Naive thymus-derived CD8-positive, alpha-beta T cell (primary cell): Measurements from ENCODE around the gene FRY. TPM values are rescaled to one million over a fixed set of nuclear protein-coding genes. Genes with fewer than 3 reads are reported as not detected.
A peak's percentile ranks its signal among the peaks of the same experiment; 100 is the strongest.
"Not testable (repeated sequence)": the region's sequence is repeated elsewhere in the genome, so short reads cannot be mapped to it uniquely, and the experiment has no call there.

Experiments used
- ATAC-seq, 2 donors: fragments of 150-1000 bp; cut with Tn5 transposase in 1 of 2; sonication (Bioruptor Pico), chemical (Tn5 transposase) in 1 of 2; 1 replicate in 1 of 2; 2 replicates in 1 of 2; pipeline ENCODE4 v1.10.0; 2021; ENCODE audit warnings: mild to moderate bottlenecking in 2 of 2, moderate library complexity in 2 of 2
- POLR2A ChIA-PET: fragments of 350-600 bp; sonication (Branson Sonifier 250); formaldehyde crosslinking; loops from one replicate; lab custom pipeline; 2021; ENCODE audit warnings: antibody characterized with exemption; lab: Charles Lee
- DNase-seq, 10 donors: peaks; one replicate each; pipeline versions ENCODE4 v3.0.0 to v3.0.0-alpha.2; 2020 to 2022
- H3K27ac Mint-ChIP-seq, 10 donors: one replicate each; pipeline ENCODE4 v1.8.0; 2020 to 2022; ENCODE audit warnings: mild to moderate bottlenecking in 10 of 10, mixed read lengths in 10 of 10, moderate library complexity in 4 of 10, inconsistent platforms in 1 of 10
- H3K27me3 Mint-ChIP-seq, 5 donors: one replicate each; pipeline ENCODE4 v1.8.0; 2021 to 2022; ENCODE audit warnings: mixed read lengths in 5 of 5
- H3K36me3 Mint-ChIP-seq, 3 donors: one replicate each; pipeline ENCODE4 v1.8.0; 2020 to 2022; ENCODE audit warnings: mixed read lengths in 3 of 3, mild to moderate bottlenecking in 2 of 3, inconsistent platforms in 1 of 3
- H3K4me1 Mint-ChIP-seq, 4 donors: one replicate each; pipeline ENCODE4 v1.8.0; 2021 to 2022; ENCODE audit warnings: mixed read lengths in 4 of 4
- H3K4me3 Mint-ChIP-seq, 10 donors: one replicate each; pipeline ENCODE4 v1.8.0; 2020 to 2022; ENCODE audit warnings: mild to moderate bottlenecking in 10 of 10, mixed read lengths in 10 of 10, moderate library complexity in 6 of 10, inconsistent platforms in 1 of 10
- H3K9me3 Mint-ChIP-seq, 9 donors: one replicate each; pipeline ENCODE4 v1.8.0; 2020 to 2022; ENCODE audit warnings: mixed read lengths in 9 of 9, mild to moderate bottlenecking in 3 of 9, inconsistent platforms in 1 of 9, moderate library complexity in 1 of 9
- polyA plus RNA-seq, 3 donors: library from polyadenylated mRNA; unstranded; fragments of 300-500 nt; fragmentation: Illumina TruSeq; gene quantifications; one replicate each; pipeline ENCODE4 v1.2.3, GENCODE V29; 2021
- total RNA-seq, 8 experiments: library from RNA in 2 of 8; stranded (reverse) in 2 of 8; gene quantifications; one replicate each; pipeline ENCODE4 v1.2.3 and lab custom pipeline; 2021 to 2026

The FRY gene
- total and polyA plus RNA-seq, 5 experiments from 2014 or later: 0.08 to 1.4 (median 0.40) TPM

GRCh38 chr13:32045982-32046785 is 14.6 kb downstream of the FRY start:
- ATAC-seq (peak; percentile 22 to 39), DNase-seq (peak in 1 of 10 donors; percentile 17)
- peaks cover 0 to 13% (median 1%) of the 10 kb centered on the region in 5 donors for H3K27me3 Mint-ChIP-seq
- H3K4me3 Mint-ChIP-seq: peak overlapping the region in 2 of 10 donors; percentile 1 to 30
- POLR2A ChIA-PET: no interaction called here
- H3K27ac Mint-ChIP-seq: peak overlapping the region in 3 of 10 donors; percentile 6 to 17 (median 15)
- peaks cover 2 to 31% (median 16%) of the 10 kb centered on the region in 4 donors for H3K4me1 Mint-ChIP-seq
- H3K36me3 Mint-ChIP-seq: peaks cover 0 to 1% (median 0%) of the 10 kb centered on the region in 3 donors
- H3K9me3 Mint-ChIP-seq: peaks cover 0 to 9% (median 0%) of the 10 kb centered on the region in 9 donors

- Mint-ChIP-seq H3K4me3 (no peak overlapping the region), H3K27me3 (peaks cover 0 to 14% (median 1%) of the 10 kb centered on the region in 5 donors), H3K4me1 (peaks cover 2 to 29% (median 16%) of the 10 kb centered on the region in 4 donors), H3K27ac (no peak overlapping the region), H3K36me3 (peaks cover 0 to 1% (median 0%) of the 10 kb centered on the region in 3 donors), H3K9me3 (peaks cover 0 to 9% (median 0%) of the 10 kb centered on the region in 9 donors)
- ATAC-seq (no peak), DNase-seq (no peak)
- POLR2A ChIA-PET: no interaction called here
Measured at GRCh38 chr13:32047088-32047487, 15.5 kb downstream of the FRY start.

- peak overlapping the region in 1 of 10 donors; percentile 6 for H3K4me3 Mint-ChIP-seq
- ATAC-seq (no peak), DNase-seq (no peak)
- peaks cover 0 to 11% (median 1%) of the 10 kb centered on the region in 5 donors for H3K27me3 Mint-ChIP-seq
- peaks cover 0 to 1% (median 0%) of the 10 kb centered on the region in 3 donors for H3K36me3 Mint-ChIP-seq
- peak overlapping the region in 2 of 10 donors; percentile 3 to 23 for H3K27ac Mint-ChIP-seq
- peaks cover 0 to 5% (median 0%) of the 10 kb centered on the region in 9 donors for H3K9me3 Mint-ChIP-seq
- POLR2A ChIA-PET: no interaction called here
- peaks cover 2 to 26% (median 15%) of the 10 kb centered on the region in 4 donors for H3K4me1 Mint-ChIP-seq
Measured at GRCh38 chr13:32047793-32048192, 16.2 kb downstream of the FRY start.

GRCh38 chr13:32048816-32049215 is 17.2 kb downstream of the FRY start:
- POLR2A ChIA-PET: no interaction called here
- Mint-ChIP-seq H3K27ac (peak overlapping the region in 1 of 10 donors; percentile 4), H3K27me3 (peaks cover 0 to 10% (median 1%) of the 10 kb centered on the region in 5 donors), H3K9me3 (no peaks in the 10 kb centered on the region), H3K36me3 (peaks cover 0 to 1% (median 0%) of the 10 kb centered on the region in 3 donors), H3K4me3 (no peak overlapping the region), H3K4me1 (peaks cover 2 to 24% (median 13%) of the 10 kb centered on the region in 4 donors)
- ATAC-seq (no peak), DNase-seq (no peak)

GRCh38 chr13:32051156-32051555 is 19.6 kb downstream of the FRY start:
- Mint-ChIP-seq H3K27ac (no peak overlapping the region), H3K4me3 (no peak overlapping the region), H3K9me3 (no peaks in the 10 kb centered on the region), H3K4me1 (peaks cover 2 to 22% (median 11%) of the 10 kb centered on the region in 4 donors), H3K27me3 (peaks cover 0 to 6% (median 1%) of the 10 kb centered on the region in 5 donors), H3K36me3 (peaks cover 0 to 1% (median 0%) of the 10 kb centered on the region in 3 donors)
- DNase-seq: no peak
- no peak for ATAC-seq
- POLR2A ChIA-PET: no interaction called here

GRCh38 chr13:32056316-32056715 is 24.7 kb downstream of the FRY start:
- no peak overlapping the region for H3K27ac Mint-ChIP-seq
- POLR2A ChIA-PET: no interaction called here
- no peaks in the 10 kb centered on the region for H3K27me3 Mint-ChIP-seq
- no peaks in the 10 kb centered on the region for H3K36me3 Mint-ChIP-seq
- no peak overlapping the region for H3K4me3 Mint-ChIP-seq
- H3K9me3 Mint-ChIP-seq: no peaks in the 10 kb centered on the region
- ATAC-seq: no peak
- peaks cover 0 to 2% (median 0%) of the 10 kb centered on the region in 4 donors for H3K4me1 Mint-ChIP-seq
- no peak for DNase-seq

- H3K27me3 Mint-ChIP-seq, H3K9me3 Mint-ChIP-seq, ATAC-seq, H3K36me3 Mint-ChIP-seq, H3K27ac Mint-ChIP-seq, POLR2A ChIA-PET, H3K4me1 Mint-ChIP-seq, DNase-seq, H3K4me3 Mint-ChIP-seq: not testable (repeated sequence)
Measured at GRCh38 chr13:32057325-32057724, 25.8 kb downstream of the FRY start.

GRCh38 chr13:32059511-32059984 is 28.0 kb downstream of the FRY start:
- POLR2A ChIA-PET: no interaction called here
- no peaks in the 10 kb centered on the region for H3K9me3 Mint-ChIP-seq
- H3K4me3 Mint-ChIP-seq: no peak overlapping the region
- ATAC-seq: no peak
- H3K36me3 Mint-ChIP-seq: no peaks in the 10 kb centered on the region
- no peaks in the 10 kb centered on the region for H3K4me1 Mint-ChIP-seq
- H3K27me3 Mint-ChIP-seq: peaks cover 0 to 13% (median 0%) of the 10 kb centered on the region in 5 donors
- H3K27ac Mint-ChIP-seq: no peak overlapping the region
- no peak for DNase-seq

GRCh38 chr13:32060401-32060878 is 28.9 kb downstream of the FRY start:
- H3K36me3 Mint-ChIP-seq: no peaks in the 10 kb centered on the region
- H3K9me3 Mint-ChIP-seq: no peaks in the 10 kb centered on the region
- H3K27ac Mint-ChIP-seq: no peak overlapping the region

GRCh38 chr13:32063619-32064233 is 32.2 kb downstream of the FRY start:
- POLR2A ChIA-PET: no interaction called here
- H3K27me3 Mint-ChIP-seq: peaks cover 0 to 13% (median 0%) of the 10 kb centered on the region in 5 donors
- H3K4me1 Mint-ChIP-seq: no peaks in the 10 kb centered on the region
- DNase-seq (no peak), ATAC-seq (no peak)
- H3K27ac Mint-ChIP-seq: no peak overlapping the region
- H3K36me3 Mint-ChIP-seq: no peaks in the 10 kb centered on the region
- no peaks in the 10 kb centered on the region for H3K9me3 Mint-ChIP-seq
- no peak overlapping the region for H3K4me3 Mint-ChIP-seq

More at GRCh38 chr13:32060401-32060878, 28.9 kb downstream of the FRY start:
- ATAC-seq (no peak), DNase-seq (no peak)
- POLR2A ChIA-PET: no interaction called here
- H3K4me1 Mint-ChIP-seq: no peaks in the 10 kb centered on the region
- no peak overlapping the region for H3K4me3 Mint-ChIP-seq
- H3K27me3 Mint-ChIP-seq: peaks cover 0 to 13% (median 0%) of the 10 kb centered on the region in 5 donors

- Mint-ChIP-seq H3K9me3 (peaks cover 0 to 9% (median 0%) of the 10 kb centered on the region in 9 donors), H3K27me3 (peaks cover 0 to 17% (median 0%) of the 10 kb centered on the region in 5 donors), H3K36me3 (no peaks in the 10 kb centered on the region), H3K4me3 (no peak overlapping the region), H3K4me1 (no peaks in the 10 kb centered on the region), H3K27ac (no peak overlapping the region)
- DNase-seq (no peak), ATAC-seq (no peak)
- POLR2A ChIA-PET: no interaction called here
Measured at GRCh38 chr13:32067149-32067961, 35.8 kb downstream of the FRY start.

GRCh38 chr13:32068255-32068654 is 36.7 kb downstream of the FRY start:
- Mint-ChIP-seq H3K4me1 (no peaks in the 10 kb centered on the region), H3K4me3 (no peak overlapping the region), H3K9me3 (peaks cover 0 to 9% (median 0%) of the 10 kb centered on the region in 9 donors), H3K36me3 (no peaks in the 10 kb centered on the region), H3K27me3 (peaks cover 0 to 16% (median 0%) of the 10 kb centered on the region in 5 donors), H3K27ac (no peak overlapping the region)
- DNase-seq (no peak), ATAC-seq (no peak)
- POLR2A ChIA-PET: no interaction called here
